HEK293 (cell line): Measurements from ENCODE around the gene ADGRD2.

Experiments used
- CTCF ChIP-seq: fragments of 450-650 bp; formaldehyde crosslinking; IDR thresholded peaks from 2 replicates; pipeline ENCODE4 v1.5.1; 2016; ENCODE audit warnings: missing biosample characterization, missing genetic modification characterization
- HOXC10 ChIP-seq: sonication (generic); formaldehyde crosslinking; IDR thresholded peaks from 2 replicates; pipeline ENCODE4 v1.8.1; 2023; ENCODE audit warnings: mild to moderate bottlenecking, missing genetic modification reagents
- KLF16 ChIP-seq: fragments of 450-650 bp; formaldehyde crosslinking; IDR thresholded peaks from 2 replicates; pipeline ENCODE4 v1.5.1; 2017; ENCODE audit warnings: missing biosample characterization, missing genetic modification characterization
- YY1 ChIP-seq: fragments of 450-650 bp; formaldehyde crosslinking; IDR thresholded peaks from 2 replicates; pipeline ENCODE4 v1.5.1; 2018; ENCODE audit warnings: missing biosample characterization, missing genetic modification characterization
- ZNF121 ChIP-seq: fragments of 450-650 bp; formaldehyde crosslinking; IDR thresholded peaks from 2 replicates; pipeline ENCODE4 v1.5.1; 2016; ENCODE audit warnings: missing biosample characterization, missing genetic modification characterization
- ZNF157 ChIP-seq: fragments of 450-650 bp; formaldehyde crosslinking; IDR thresholded peaks from 2 replicates; pipeline ENCODE4 v1.5.1; 2016; ENCODE audit warnings: missing biosample characterization, missing genetic modification characterization
- ZNF175 ChIP-seq: fragments of 450-650 bp; formaldehyde crosslinking; IDR thresholded peaks from 2 replicates; pipeline ENCODE4 v1.5.1; 2016; ENCODE audit warnings: missing biosample characterization, missing genetic modification characterization
- ZSCAN16 ChIP-seq: fragments of 450-650 bp; formaldehyde crosslinking; IDR thresholded peaks from 2 replicates; pipeline ENCODE4 v1.5.1; 2016; ENCODE audit warnings: missing biosample characterization, missing genetic modification characterization
- TF ChIP-seq, protein P1 (sequence below): fragments of 450-650 bp; formaldehyde crosslinking; IDR thresholded peaks from 2 replicates; pipeline ENCODE4 v1.5.1; 2016; ENCODE audit warnings: missing biosample characterization, missing genetic modification characterization, borderline replicate concordance

DNA sequence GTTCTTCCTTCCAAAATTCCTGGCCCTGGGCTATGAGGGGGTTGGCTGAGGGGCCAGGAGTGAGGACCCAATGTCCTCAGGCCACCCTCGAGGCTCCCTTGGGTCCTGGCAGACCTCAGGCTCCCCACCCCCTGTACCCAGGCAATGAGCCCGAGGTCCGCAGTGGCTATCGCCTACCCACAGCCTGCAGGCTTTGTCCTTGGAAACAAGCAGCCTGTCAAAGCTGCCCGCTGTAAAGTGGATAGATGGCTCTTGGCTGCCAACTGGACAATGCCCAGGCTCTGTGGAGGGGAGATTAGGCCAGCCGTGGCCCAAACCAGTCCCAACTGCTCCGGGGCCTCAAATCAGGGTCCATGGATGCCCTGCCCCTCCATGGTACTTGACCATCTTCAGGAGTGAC lies 2.2 kb upstream of the ADGRD2 start:
- TF ChIP-seq HOXC10 (CRISPR knock-in tag) (no peak), CTCF (no peak), ZNF157 (no peak), YY1 (tag by site-specific recombination) (no peak), ZNF175 (no peak), ZSCAN16 (tag by site-specific recombination) (no peak), ZNF121 (tag by site-specific recombination) (no peak), KLF16 (no peak)
- TF ChIP-seq, protein P1, sequence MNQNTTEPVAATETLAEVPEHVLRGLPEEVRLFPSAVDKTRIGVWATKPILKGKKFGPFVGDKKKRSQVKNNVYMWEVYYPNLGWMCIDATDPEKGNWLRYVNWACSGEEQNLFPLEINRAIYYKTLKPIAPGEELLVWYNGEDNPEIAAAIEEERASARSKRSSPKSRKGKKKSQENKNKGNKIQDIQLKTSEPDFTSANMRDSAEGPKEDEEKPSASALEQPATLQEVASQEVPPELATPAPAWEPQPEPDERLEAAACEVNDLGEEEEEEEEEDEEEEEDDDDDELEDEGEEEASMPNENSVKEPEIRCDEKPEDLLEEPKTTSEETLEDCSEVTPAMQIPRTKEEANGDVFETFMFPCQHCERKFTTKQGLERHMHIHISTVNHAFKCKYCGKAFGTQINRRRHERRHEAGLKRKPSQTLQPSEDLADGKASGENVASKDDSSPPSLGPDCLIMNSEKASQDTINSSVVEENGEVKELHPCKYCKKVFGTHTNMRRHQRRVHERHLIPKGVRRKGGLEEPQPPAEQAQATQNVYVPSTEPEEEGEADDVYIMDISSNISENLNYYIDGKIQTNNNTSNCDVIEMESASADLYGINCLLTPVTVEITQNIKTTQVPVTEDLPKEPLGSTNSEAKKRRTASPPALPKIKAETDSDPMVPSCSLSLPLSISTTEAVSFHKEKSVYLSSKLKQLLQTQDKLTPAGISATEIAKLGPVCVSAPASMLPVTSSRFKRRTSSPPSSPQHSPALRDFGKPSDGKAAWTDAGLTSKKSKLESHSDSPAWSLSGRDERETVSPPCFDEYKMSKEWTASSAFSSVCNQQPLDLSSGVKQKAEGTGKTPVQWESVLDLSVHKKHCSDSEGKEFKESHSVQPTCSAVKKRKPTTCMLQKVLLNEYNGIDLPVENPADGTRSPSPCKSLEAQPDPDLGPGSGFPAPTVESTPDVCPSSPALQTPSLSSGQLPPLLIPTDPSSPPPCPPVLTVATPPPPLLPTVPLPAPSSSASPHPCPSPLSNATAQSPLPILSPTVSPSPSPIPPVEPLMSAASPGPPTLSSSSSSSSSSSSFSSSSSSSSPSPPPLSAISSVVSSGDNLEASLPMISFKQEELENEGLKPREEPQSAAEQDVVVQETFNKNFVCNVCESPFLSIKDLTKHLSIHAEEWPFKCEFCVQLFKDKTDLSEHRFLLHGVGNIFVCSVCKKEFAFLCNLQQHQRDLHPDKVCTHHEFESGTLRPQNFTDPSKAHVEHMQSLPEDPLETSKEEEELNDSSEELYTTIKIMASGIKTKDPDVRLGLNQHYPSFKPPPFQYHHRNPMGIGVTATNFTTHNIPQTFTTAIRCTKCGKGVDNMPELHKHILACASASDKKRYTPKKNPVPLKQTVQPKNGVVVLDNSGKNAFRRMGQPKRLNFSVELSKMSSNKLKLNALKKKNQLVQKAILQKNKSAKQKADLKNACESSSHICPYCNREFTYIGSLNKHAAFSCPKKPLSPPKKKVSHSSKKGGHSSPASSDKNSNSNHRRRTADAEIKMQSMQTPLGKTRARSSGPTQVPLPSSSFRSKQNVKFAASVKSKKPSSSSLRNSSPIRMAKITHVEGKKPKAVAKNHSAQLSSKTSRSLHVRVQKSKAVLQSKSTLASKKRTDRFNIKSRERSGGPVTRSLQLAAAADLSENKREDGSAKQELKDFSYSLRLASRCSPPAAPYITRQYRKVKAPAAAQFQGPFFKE, result no peak
